ENCODE measurements around the gene KIAA1549.

KIAA1549 gene

DNA sequence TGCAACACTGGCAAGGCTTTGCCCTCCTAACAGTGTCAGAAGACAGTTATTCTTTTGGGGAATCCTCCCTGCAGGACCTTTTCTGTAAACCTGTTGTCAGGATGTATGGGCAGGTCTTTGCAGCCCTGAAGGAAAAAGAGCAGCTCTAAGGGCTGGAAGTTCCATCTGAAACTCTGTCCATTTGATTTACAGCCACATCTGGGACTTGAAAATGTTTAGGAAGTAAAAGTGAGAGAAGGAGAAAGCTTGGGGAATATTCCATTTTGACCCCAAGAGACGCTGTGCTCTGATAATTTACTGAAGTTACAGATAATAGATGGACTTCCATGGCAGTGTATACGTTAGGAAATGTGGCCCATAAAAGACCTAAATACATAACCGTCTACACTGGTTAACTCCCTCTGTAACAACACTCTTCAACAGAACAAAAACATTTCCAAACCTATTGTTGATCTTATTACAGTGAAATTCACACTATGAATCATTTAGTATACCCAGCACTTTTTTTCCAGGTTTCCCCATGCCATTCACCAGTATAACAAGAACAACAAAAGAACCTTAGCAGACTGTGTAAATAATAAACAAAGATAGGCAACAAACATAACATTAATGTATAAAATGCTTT is 89.1 kb downstream of the KIAA1549 start:
- Histone ChIP-seq H3K4me1 (ENCODE audit: low read length) (no peaks in the 10 kb centered on the region), H3K36me3 (replicated peaks; ENCODE audit: low read depth, low read length) (no peaks in the 10 kb centered on the region), H3K4me2 (ENCODE audit: low read length) (no peak overlapping the region), H3K9me3 (ENCODE audit: insufficient read depth, low read length) (no peaks in the 10 kb centered on the region), H3K79me2 (ENCODE audit: low read length) (no peaks in the 10 kb centered on the region), H3K9ac (ENCODE audit: low read length) (no peak overlapping the region), H3K27me3 (ENCODE audit: low read depth, low read length) (no peaks in the 10 kb centered on the region), H2AFZ (ENCODE audit: low read depth, low read length) (no peak overlapping the region), H4K20me1 (ENCODE audit: insufficient read depth, low read length) (no peaks in the 10 kb centered on the region), H3K27ac (ENCODE audit: low read length) (no peak overlapping the region), H3K4me3 (ENCODE audit: low read length) (no peak overlapping the region)
- TF ChIP-seq, protein P1, sequence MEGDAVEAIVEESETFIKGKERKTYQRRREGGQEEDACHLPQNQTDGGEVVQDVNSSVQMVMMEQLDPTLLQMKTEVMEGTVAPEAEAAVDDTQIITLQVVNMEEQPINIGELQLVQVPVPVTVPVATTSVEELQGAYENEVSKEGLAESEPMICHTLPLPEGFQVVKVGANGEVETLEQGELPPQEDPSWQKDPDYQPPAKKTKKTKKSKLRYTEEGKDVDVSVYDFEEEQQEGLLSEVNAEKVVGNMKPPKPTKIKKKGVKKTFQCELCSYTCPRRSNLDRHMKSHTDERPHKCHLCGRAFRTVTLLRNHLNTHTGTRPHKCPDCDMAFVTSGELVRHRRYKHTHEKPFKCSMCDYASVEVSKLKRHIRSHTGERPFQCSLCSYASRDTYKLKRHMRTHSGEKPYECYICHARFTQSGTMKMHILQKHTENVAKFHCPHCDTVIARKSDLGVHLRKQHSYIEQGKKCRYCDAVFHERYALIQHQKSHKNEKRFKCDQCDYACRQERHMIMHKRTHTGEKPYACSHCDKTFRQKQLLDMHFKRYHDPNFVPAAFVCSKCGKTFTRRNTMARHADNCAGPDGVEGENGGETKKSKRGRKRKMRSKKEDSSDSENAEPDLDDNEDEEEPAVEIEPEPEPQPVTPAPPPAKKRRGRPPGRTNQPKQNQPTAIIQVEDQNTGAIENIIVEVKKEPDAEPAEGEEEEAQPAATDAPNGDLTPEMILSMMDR (IDR thresholded peaks at IDR 0.05; ENCODE audit: low read depth, low read length) = no peak
- no peak for TF ChIP-seq EZH2phosphoT487 (IDR thresholded peaks at IDR 0.05; ENCODE audit: low read depth)

DNA sequence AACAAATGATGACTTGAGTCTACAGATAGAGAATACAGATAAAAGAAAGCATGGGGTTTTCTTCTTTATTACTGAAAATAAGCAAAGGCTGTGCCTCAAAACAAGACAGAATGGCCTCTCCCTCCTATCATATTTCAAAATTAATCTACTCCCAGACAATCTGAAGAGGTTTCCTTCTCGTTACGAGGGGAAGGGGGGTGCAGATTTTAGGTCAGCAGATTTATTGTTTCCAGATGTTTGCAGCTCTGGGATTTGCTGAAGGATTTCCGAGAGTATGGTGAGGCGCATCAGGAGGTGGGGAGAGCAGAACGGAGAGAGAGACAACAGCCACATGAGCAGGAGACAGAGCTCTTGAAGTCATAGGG is 89.8 kb downstream of the KIAA1549 start:
- no peak overlapping the region for H3K9ac ChIP-seq (ENCODE audit: low read length)
- H3K9me3 ChIP-seq (ENCODE audit: insufficient read depth, low read length) = no peaks in the 10 kb centered on the region
- H3K27ac ChIP-seq (ENCODE audit: low read length) = no peak overlapping the region
- no peak overlapping the region for H2AFZ ChIP-seq (ENCODE audit: low read depth, low read length)
- H3K4me2 ChIP-seq (ENCODE audit: low read length) = no peak overlapping the region
- TF ChIP-seq EZH2phosphoT487 (IDR thresholded peaks at IDR 0.05; ENCODE audit: low read depth) = no peak
- TF ChIP-seq, protein P1 (IDR thresholded peaks at IDR 0.05; ENCODE audit: low read depth, low read length) = no peak
- no peaks in the 10 kb centered on the region for H3K27me3 ChIP-seq (ENCODE audit: low read depth, low read length)
- H3K4me3 ChIP-seq (ENCODE audit: low read length) = no peak overlapping the region
- H3K36me3 ChIP-seq (replicated peaks; ENCODE audit: low read depth, low read length) = no peaks in the 10 kb centered on the region
- H3K4me1 ChIP-seq (ENCODE audit: low read length) = no peaks in the 10 kb centered on the region
- no peaks in the 10 kb centered on the region for H4K20me1 ChIP-seq (ENCODE audit: insufficient read depth, low read length)
- H3K79me2 ChIP-seq (ENCODE audit: low read length) = no peaks in the 10 kb centered on the region

DNA sequence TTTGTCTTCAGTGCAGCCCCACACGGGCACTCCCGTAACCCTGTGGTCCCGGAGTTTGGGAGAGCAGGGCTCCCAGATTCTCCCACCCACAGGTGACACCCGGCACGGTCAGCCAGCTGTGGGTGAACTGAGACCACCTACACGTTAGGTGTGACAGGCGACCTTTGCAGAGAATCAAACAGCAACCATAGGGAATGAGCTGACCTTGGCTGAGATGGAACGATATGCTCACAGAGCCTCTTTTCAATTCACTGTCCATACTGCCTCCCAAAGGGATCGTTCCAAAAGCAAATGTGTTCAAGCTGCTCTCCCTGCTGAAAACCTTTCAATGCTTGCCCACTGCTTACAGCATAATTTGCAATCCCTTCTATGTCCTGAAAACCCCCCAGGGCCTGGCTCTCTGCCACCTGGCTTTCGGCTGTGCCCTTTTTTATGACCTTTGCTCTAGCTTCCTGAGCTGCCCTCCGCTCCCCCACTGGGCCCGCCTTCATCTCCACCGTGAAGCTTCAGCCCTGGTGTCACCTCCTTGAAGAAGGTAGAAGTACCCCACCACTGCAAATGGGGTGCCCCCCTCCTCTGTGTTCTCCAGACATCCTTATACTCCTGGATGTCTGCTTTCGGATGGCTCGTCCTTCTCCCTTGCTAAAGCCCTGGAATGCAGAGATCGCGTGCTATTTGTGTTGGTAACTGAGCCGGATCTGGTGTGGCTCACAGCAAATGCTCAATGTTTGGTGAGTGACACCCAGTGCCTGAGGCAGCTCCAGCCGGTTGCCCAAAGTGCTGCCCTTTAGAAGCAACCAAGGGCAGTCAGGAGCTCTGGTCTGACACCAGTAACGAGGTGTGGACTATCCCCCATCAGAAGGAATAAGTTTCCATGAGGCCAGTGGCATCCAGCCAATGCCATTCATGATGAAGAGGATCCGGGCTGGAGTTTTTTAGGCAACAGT is 90.4 kb downstream of the KIAA1549 start:
- Histone ChIP-seq H3K27me3 (ENCODE audit: low read depth, low read length) (no peaks in the 10 kb centered on the region), H3K4me2 (ENCODE audit: low read length) (no peak overlapping the region), H3K36me3 (replicated peaks; ENCODE audit: low read depth, low read length) (no peaks in the 10 kb centered on the region), H3K27ac (ENCODE audit: low read length) (no peak overlapping the region), H2AFZ (ENCODE audit: low read depth, low read length) (no peak overlapping the region), H4K20me1 (ENCODE audit: insufficient read depth, low read length) (no peaks in the 10 kb centered on the region), H3K79me2 (ENCODE audit: low read length) (no peaks in the 10 kb centered on the region), H3K4me1 (ENCODE audit: low read length) (no peaks in the 10 kb centered on the region), H3K9ac (ENCODE audit: low read length) (no peak overlapping the region), H3K4me3 (ENCODE audit: low read length) (no peak overlapping the region), H3K9me3 (ENCODE audit: insufficient read depth, low read length) (no peaks in the 10 kb centered on the region)
- TF ChIP-seq EZH2phosphoT487 (IDR thresholded peaks at IDR 0.05; ENCODE audit: low read depth) = no peak
- TF ChIP-seq, protein P1 (IDR thresholded peaks at IDR 0.05; ENCODE audit: low read depth, low read length) = no peak

All from OCI-LY3 (cell line).